Nephron progenitor cell (in vitro differentiated cells): ENCODE results near the gene NCS1.
"Not testable (repeated sequence)": the region's sequence is repeated elsewhere in the genome, so short reads cannot be mapped to it uniquely, and the experiment has no call there.

ENCODE experiments used
- DNase-seq: peaks from one replicate; pipeline ENCODE4 v3.0.0; 2021
- H3K27ac Mint-ChIP-seq: 2 replicates; pipeline ENCODE4 v1.8.0; 2021; ENCODE audit warnings: mild to moderate bottlenecking, moderate library complexity, mixed read lengths
- H3K27me3 Mint-ChIP-seq: 2 replicates; pipeline ENCODE4 v1.8.0; 2021; ENCODE audit warnings: mild to moderate bottlenecking, low read depth, mixed read lengths; ENCODE audit not compliant: poor library complexity
- H3K36me3 Mint-ChIP-seq: 2 replicates; pipeline ENCODE4 v1.8.0; 2021; ENCODE audit warnings: low read depth, mixed read lengths
- H3K4me1 Mint-ChIP-seq: 2 replicates; pipeline ENCODE4 v1.8.0; 2021; ENCODE audit warnings: mixed read lengths
- H3K4me3 Mint-ChIP-seq: 2 replicates; pipeline ENCODE4 v1.8.0; 2021; ENCODE audit warnings: mild to moderate bottlenecking, moderate library complexity, mixed read lengths
- H3K9me3 Mint-ChIP-seq: 2 replicates; pipeline ENCODE4 v1.8.0; 2021; ENCODE audit warnings: mild to moderate bottlenecking, moderate library complexity, mixed read lengths
- TF ChIP-seq, protein P1 (sequence below): fragments of 200-600 bp; sonication (generic); IDR thresholded peaks from 2 replicates; pipeline ENCODE4 v1.5.0; 2021; ENCODE audit warnings: antibody characterized with exemption

NCS1 gene

DNA sequence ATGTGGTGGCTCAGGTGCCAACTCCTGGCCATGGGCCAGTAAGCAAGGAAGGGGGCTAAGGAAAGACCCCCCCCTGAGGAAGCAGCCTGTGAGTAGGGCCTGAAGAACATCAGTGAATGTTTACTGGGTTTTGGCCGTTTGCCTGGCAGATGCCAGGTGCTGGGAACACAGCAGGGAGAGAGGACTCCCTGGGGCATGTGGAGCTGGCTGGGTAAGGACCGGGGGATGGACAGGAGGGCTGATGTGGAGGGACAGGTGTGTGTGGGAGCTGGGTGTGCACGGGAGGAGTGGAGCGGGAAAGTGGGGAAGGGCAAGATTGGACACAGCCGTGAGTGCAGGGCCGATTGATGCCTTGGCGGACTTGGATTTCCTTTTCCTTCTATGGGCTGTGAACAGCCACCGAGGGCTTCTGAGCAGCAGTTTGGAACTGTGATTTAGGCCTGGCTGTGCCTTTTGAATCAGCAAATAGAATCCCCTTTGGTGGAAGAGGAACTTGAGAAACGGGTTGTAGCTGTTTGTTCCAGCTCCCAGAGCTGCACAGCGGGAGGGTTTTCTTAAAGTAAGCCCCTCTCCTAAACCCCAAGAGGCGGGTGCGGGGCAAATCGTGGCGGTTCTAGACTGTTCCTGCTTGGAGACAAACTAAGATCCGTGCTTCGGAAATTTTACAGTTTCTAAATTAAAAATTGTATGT is 96.5 kb downstream of the NCS1 start:
- H3K27me3 Mint-ChIP-seq, result peaks cover 85% of the 10 kb centered on the region
- TF ChIP-seq, protein P1, sequence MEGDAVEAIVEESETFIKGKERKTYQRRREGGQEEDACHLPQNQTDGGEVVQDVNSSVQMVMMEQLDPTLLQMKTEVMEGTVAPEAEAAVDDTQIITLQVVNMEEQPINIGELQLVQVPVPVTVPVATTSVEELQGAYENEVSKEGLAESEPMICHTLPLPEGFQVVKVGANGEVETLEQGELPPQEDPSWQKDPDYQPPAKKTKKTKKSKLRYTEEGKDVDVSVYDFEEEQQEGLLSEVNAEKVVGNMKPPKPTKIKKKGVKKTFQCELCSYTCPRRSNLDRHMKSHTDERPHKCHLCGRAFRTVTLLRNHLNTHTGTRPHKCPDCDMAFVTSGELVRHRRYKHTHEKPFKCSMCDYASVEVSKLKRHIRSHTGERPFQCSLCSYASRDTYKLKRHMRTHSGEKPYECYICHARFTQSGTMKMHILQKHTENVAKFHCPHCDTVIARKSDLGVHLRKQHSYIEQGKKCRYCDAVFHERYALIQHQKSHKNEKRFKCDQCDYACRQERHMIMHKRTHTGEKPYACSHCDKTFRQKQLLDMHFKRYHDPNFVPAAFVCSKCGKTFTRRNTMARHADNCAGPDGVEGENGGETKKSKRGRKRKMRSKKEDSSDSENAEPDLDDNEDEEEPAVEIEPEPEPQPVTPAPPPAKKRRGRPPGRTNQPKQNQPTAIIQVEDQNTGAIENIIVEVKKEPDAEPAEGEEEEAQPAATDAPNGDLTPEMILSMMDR, result no peak
- DNase-seq, result no peak
- no peaks in the 10 kb centered on the region for H3K9me3 Mint-ChIP-seq
- no peaks in the 10 kb centered on the region for H3K36me3 Mint-ChIP-seq
- H3K4me1 Mint-ChIP-seq, result peaks cover 25% of the 10 kb centered on the region
- no peak overlapping the region for H3K27ac Mint-ChIP-seq
- no peak overlapping the region for H3K4me3 Mint-ChIP-seq

DNA sequence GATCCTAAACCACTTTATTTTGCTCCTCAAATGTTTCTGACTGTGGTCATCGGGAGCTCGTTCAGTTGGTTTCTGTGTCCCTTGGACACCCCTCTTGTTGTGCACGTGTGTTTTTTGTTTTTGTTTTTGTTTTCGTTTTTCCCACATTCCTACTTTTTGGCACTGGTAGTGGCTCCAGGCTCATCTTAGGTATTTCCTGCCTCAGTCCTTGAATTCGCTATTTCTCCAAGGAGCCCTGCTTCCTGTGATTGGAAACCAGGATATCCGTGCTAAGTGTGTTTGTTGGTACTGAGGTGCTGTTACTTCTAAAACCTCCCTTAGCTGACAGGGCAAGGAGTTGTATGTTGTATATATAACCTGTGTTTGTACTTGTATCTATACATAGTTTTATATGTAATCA is 99.3 kb downstream of the NCS1 start:
- no peaks in the 10 kb centered on the region for H3K9me3 Mint-ChIP-seq
- no peak overlapping the region for H3K27ac Mint-ChIP-seq
- TF ChIP-seq, protein P1, result no peak
- H3K27me3 Mint-ChIP-seq, result peaks cover 60% of the 10 kb centered on the region
- DNase-seq, result no peak
- H3K4me3 Mint-ChIP-seq, result no peak overlapping the region
- no peaks in the 10 kb centered on the region for H3K36me3 Mint-ChIP-seq
- H3K4me1 Mint-ChIP-seq, result peaks cover 17% of the 10 kb centered on the region

DNA sequence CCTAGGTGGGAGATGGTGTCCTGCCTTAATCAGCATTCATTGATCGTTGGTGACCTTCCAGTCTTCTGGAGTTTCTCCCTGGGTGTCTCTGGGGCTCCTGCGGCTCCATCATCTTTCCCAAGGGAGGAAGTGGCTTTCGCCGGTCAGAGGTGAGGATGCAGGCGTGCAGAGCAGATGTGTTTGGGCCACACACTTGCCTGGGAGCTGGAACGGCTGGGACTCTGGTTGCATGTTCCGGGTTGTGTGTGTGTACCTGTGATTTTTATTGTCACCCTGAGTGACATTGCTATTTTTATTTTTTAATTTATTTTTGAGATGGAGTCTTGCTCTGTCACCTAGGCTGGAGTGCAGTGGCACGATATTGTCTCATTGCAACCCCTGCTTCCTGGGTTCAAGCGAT is 103.0 kb downstream of the NCS1 start:
- Mint-ChIP-seq H3K4me1 (peaks cover 8% of the 10 kb centered on the region), H3K36me3 (no peaks in the 10 kb centered on the region), H3K27ac (no peak overlapping the region), H3K4me3 (no peak overlapping the region), H3K27me3 (peaks cover 34% of the 10 kb centered on the region), H3K9me3 (peaks cover 4% of the 10 kb centered on the region)
- no peak for DNase-seq
- TF ChIP-seq, protein P1, result no peak

DNA sequence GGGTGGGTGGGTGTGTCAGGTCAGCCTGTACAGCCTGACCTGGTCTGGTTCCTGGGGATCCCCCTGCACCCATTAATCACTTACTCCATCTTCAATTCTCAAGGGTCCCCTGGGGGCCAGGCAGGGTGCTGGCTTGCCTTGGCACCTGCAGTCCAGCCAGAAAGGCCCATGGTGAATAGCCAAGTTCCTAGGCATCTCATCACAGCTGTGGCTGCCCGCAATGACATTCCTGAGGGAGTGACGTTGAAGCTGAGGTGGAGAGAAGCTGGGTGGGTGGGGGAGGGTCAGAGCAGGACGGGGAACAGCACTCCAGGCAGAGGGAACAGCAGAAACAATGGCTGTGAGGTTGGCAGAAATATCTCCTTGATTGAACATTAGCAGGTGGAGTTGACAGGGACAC is 103.9 kb downstream of the NCS1 start:
- no peak overlapping the region for H3K4me3 Mint-ChIP-seq
- H3K4me1 Mint-ChIP-seq, result peaks cover 8% of the 10 kb centered on the region
- H3K36me3 Mint-ChIP-seq, result no peaks in the 10 kb centered on the region
- H3K27me3 Mint-ChIP-seq, result peaks cover 29% of the 10 kb centered on the region
- H3K9me3 Mint-ChIP-seq, result peaks cover 4% of the 10 kb centered on the region
- no peak for DNase-seq
- no peak overlapping the region for H3K27ac Mint-ChIP-seq
- TF ChIP-seq, protein P1, result no peak

DNA sequence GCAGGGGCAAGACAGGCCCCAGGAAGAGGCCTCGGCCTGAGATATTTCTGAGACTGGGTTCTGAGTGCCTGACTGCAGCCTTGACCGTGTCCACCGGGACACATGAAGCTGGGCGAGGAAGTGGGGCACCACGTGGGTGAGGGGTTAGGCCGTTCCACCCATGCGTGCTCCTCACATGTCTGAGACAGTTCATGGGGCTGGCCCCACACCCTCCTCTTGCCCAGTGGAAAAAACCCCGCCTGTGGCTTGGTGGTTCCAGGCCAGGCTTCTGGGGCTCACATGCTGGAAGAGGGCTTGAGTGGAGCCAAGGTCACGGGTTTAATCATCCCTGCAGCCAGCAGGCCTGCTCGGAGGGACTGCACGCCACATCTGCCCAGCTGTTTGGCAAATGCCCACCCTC is 104.8 kb downstream of the NCS1 start:
- H3K27ac Mint-ChIP-seq, result no peak overlapping the region
- peaks cover 4% of the 10 kb centered on the region for H3K9me3 Mint-ChIP-seq
- no peak for DNase-seq
- TF ChIP-seq, protein P1, result no peak
- no peaks in the 10 kb centered on the region for H3K36me3 Mint-ChIP-seq
- peaks cover 9% of the 10 kb centered on the region for H3K4me1 Mint-ChIP-seq
- H3K4me3 Mint-ChIP-seq, result no peak overlapping the region
- H3K27me3 Mint-ChIP-seq, result peaks cover 25% of the 10 kb centered on the region

DNA sequence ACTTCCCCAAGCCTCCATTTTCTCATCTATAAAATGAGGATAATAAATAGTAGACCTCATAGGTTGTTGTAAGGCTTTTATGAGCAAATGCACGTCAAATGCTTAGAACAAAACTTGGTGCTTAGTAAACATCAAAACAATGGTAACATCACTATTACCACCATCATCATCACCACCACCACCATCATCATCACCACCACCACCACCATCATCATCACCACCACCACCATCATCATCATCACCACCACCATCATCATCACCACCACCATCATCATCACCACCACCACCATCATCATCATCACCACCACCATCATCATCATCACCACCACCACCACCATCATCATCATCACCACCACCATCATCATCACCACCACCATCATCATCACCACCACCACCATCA is 105.3 kb downstream of the NCS1 start:
- not testable (repeated sequence) for H3K27ac Mint-ChIP-seq, H3K36me3 Mint-ChIP-seq, DNase-seq, H3K4me3 Mint-ChIP-seq, H3K9me3 Mint-ChIP-seq
- peaks cover 14% of the 10 kb centered on the region for H3K4me1 Mint-ChIP-seq
- H3K27me3 Mint-ChIP-seq, result peaks cover 27% of the 10 kb centered on the region
